ENCODE measurements around the gene TRAF2. TPM values are rescaled to one million over a fixed set of nuclear protein-coding genes. Genes with fewer than 3 reads are reported as not detected.
A peak's percentile ranks its signal among the peaks of the same experiment; 100 is the strongest.

The TRAF2 gene
- total and polyA plus RNA-seq, 2 of the 13 experiments (the other 11 are each of a cell fraction or from before 2014, with no cell fraction given) = 12.4 to 13.6 TPM

GRCh38 chr9:136838314-136839228 lies 47.7 kb upstream of the TRAF2 start:
- H3K27me3 ChIP-seq (ENCODE audit: control insufficient read depth in 1 of 2, insufficient read depth in 2 of 2, low read length in 2 of 2) = no peaks in the 10 kb centered on the region
- in situ Hi-C loops (cut with HindIII; ENCODE audit: extremely low pct_ligation_motif_present, low pct_unique_long_range_greater_than_20kb) = no loop called here
- WGBS (ENCODE audit: low lambda C conversion rate) = 96% methylated on average over 16 of the region's 29 CpGs
- intact Hi-C loops (cut with micrococcal nuclease; ENCODE audit: unreplicated experiment) = no loop called here
- H3K9ac ChIP-seq (ENCODE audit: insufficient read depth, low read depth, low read length) = no peak overlapping the region
- ATAC-seq = no peak
- no peak for FAIRE-seq
- CTCF ChIA-PET (ENCODE audit: low intra/inter-chr PET ratio, low total read pairs) = no interaction called here
- H3K9me3 ChIP-seq (ENCODE audit: low read length) = no peaks in the 10 kb centered on the region
- H3K4me3 ChIP-seq (replicated peaks in 1 of 3; ENCODE audit: insufficient read depth in 1 of 3, low read depth in 2 of 3, low read length in 3 of 3) = no peak overlapping the region
- BruUV-seq (replicated peaks) = no TSS peak
- no peaks in the 10 kb centered on the region for H3K79me2 ChIP-seq (ENCODE audit: insufficient read depth, low read length)
- H4K20me1 ChIP-seq (ENCODE audit: insufficient read depth, low read length) = no peaks in the 10 kb centered on the region
- no peak overlapping the region for H2AFZ ChIP-seq (ENCODE audit: low read length)
- H3K4me2 ChIP-seq (ENCODE audit: low read depth, low read length) = no peak overlapping the region
- DNase-seq (ENCODE audit: low spot score) = no peak
- peaks cover 10 to 13% of the 10 kb centered on the region in 2 experiments; a peak in 3 of 5 replicates for H3K36me3 ChIP-seq (replicated peaks in 1 of 2; ENCODE audit: control insufficient read depth in 1 of 2, insufficient read depth in 2 of 2, low read length in 2 of 2)
- peaks cover 40% of the 10 kb centered on the region for H3K4me1 ChIP-seq (ENCODE audit: insufficient read depth, low read length)
- H3K27ac ChIP-seq (ENCODE audit: extremely low read length, insufficient read depth, low read length) = no peak overlapping the region
- POLR2A ChIA-PET = no interaction called here
- TF ChIP-seq, protein P1, sequence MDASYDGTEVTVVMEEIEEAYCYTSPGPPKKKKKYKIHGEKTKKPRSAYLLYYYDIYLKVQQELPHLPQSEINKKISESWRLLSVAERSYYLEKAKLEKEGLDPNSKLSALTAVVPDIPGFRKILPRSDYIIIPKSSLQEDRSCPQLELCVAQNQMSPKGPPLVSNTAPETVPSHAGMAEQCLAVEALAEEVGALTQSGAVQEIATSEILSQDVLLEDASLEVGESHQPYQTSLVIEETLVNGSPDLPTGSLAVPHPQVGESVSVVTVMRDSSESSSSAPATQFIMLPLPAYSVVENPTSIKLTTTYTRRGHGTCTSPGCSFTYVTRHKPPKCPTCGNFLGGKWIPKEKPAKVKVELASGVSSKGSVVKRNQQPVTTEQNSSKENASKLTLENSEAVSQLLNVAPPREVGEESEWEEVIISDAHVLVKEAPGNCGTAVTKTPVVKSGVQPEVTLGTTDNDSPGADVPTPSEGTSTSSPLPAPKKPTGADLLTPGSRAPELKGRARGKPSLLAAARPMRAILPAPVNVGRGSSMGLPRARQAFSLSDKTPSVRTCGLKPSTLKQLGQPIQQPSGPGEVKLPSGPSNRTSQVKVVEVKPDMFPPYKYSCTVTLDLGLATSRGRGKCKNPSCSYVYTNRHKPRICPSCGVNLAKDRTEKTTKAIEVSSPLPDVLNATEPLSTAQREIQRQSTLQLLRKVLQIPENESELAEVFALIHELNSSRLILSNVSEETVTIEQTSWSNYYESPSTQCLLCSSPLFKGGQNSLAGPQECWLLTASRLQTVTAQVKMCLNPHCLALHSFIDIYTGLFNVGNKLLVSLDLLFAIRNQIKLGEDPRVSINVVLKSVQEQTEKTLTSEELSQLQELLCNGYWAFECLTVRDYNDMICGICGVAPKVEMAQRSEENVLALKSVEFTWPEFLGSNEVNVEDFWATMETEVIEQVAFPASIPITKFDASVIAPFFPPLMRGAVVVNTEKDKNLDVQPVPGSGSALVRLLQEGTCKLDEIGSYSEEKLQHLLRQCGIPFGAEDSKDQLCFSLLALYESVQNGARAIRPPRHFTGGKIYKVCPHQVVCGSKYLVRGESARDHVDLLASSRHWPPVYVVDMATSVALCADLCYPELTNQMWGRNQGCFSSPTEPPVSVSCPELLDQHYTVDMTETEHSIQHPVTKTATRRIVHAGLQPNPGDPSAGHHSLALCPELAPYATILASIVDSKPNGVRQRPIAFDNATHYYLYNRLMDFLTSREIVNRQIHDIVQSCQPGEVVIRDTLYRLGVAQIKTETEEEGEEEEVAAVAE (CRISPR knock-in tag; IDR thresholded peaks at IDR 0.05; ENCODE audit: borderline replicate concordance) = no peak
- TF ChIP-seq POLR2G (IDR thresholded peaks at IDR 0.05; ENCODE audit: low read depth, low read length) = peak; percentile 17; the same call in 1 of the 2 replicates
- TF ChIP-seq ZC3H13 (CRISPR knock-in tag; IDR thresholded peaks at IDR 0.05) = 0 out of 2 replicates have a peak, but pooled peaks have one; percentile 58
- TF ChIP-seq, protein P2, sequence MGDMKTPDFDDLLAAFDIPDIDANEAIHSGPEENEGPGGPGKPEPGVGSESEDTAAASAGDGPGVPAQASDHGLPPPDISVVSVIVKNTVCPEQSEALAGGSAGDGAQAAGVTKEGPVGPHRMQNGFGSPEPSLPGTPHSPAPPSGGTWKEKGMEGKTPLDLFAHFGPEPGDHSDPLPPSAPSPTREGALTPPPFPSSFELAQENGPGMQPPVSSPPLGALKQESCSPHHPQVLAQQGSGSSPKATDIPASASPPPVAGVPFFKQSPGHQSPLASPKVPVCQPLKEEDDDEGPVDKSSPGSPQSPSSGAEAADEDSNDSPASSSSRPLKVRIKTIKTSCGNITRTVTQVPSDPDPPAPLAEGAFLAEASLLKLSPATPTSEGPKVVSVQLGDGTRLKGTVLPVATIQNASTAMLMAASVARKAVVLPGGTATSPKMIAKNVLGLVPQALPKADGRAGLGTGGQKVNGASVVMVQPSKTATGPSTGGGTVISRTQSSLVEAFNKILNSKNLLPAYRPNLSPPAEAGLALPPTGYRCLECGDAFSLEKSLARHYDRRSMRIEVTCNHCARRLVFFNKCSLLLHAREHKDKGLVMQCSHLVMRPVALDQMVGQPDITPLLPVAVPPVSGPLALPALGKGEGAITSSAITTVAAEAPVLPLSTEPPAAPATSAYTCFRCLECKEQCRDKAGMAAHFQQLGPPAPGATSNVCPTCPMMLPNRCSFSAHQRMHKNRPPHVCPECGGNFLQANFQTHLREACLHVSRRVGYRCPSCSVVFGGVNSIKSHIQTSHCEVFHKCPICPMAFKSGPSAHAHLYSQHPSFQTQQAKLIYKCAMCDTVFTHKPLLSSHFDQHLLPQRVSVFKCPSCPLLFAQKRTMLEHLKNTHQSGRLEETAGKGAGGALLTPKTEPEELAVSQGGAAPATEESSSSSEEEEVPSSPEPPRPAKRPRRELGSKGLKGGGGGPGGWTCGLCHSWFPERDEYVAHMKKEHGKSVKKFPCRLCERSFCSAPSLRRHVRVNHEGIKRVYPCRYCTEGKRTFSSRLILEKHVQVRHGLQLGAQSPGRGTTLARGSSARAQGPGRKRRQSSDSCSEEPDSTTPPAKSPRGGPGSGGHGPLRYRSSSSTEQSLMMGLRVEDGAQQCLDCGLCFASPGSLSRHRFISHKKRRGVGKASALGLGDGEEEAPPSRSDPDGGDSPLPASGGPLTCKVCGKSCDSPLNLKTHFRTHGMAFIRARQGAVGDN (CRISPR knock-in tag; IDR thresholded peaks at IDR 0.05) = 0 out of 2 replicates have a peak, but pooled peaks have one; percentile 5
- TF ChIP-seq AGO1 (IDR thresholded peaks at IDR 0.05; ENCODE audit: low read depth, low read length, poor library complexity, severe bottlenecking) = peak; percentile 93
- TF ChIP-seq RBFOX2 (IDR thresholded peaks at IDR 0.05; ENCODE audit: low read depth, low read length) = 0 out of 2 replicates have a peak, but pooled peaks have one; percentile 44
- TF ChIP-seq POLR2AphosphoS5 (IDR thresholded peaks at IDR 0.05; ENCODE audit: low read depth, low read length) = no peak; the same call in 1 of the 2 replicates
- 0 out of 2 replicates have a peak, but pooled peaks have one; percentile 43 for TF ChIP-seq HNRNPL (IDR thresholded peaks at IDR 0.05; ENCODE audit: low read depth, low read length)
- TF ChIP-seq, protein P3, sequence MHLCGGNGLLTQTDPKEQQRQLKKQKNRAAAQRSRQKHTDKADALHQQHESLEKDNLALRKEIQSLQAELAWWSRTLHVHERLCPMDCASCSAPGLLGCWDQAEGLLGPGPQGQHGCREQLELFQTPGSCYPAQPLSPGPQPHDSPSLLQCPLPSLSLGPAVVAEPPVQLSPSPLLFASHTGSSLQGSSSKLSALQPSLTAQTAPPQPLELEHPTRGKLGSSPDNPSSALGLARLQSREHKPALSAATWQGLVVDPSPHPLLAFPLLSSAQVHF (CRISPR knock-in tag; IDR thresholded peaks at IDR 0.05) = no peak
- TF ChIP-seq, protein P4, sequence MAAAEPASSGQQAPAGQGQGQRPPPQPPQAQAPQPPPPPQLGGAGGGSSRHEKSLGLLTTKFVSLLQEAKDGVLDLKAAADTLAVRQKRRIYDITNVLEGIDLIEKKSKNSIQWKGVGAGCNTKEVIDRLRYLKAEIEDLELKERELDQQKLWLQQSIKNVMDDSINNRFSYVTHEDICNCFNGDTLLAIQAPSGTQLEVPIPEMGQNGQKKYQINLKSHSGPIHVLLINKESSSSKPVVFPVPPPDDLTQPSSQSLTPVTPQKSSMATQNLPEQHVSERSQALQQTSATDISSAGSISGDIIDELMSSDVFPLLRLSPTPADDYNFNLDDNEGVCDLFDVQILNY (CRISPR knock-in tag; conservative IDR thresholded peaks at IDR 0.05) = no peak
- TF ChIP-seq MEIS1 (CRISPR knock-in tag; IDR thresholded peaks at IDR 0.05; ENCODE audit: borderline replicate concordance) = no peak
- TF ChIP-seq CBX1 (IDR thresholded peaks at IDR 0.05; ENCODE audit: low read depth) = no peak
